GM10266 (cell line): Measurements from ENCODE around the gene SLC25A34.

ENCODE experiments used
- DNase-seq: peaks from one replicate; pipeline ENCODE4 v3.0.0; 2012; ENCODE audit errors: extremely low spot score
- TF ChIP-seq, protein P1 (sequence below): IDR thresholded peaks from 2 replicates; pipeline ENCODE4 v1.5.1; 2012; ENCODE audit warnings: mild to moderate bottlenecking, low read depth; ENCODE audit not compliant: control insufficient read depth, insufficient read depth; ENCODE audit errors: missing control alignments

Gene SLC25A34

DNA sequence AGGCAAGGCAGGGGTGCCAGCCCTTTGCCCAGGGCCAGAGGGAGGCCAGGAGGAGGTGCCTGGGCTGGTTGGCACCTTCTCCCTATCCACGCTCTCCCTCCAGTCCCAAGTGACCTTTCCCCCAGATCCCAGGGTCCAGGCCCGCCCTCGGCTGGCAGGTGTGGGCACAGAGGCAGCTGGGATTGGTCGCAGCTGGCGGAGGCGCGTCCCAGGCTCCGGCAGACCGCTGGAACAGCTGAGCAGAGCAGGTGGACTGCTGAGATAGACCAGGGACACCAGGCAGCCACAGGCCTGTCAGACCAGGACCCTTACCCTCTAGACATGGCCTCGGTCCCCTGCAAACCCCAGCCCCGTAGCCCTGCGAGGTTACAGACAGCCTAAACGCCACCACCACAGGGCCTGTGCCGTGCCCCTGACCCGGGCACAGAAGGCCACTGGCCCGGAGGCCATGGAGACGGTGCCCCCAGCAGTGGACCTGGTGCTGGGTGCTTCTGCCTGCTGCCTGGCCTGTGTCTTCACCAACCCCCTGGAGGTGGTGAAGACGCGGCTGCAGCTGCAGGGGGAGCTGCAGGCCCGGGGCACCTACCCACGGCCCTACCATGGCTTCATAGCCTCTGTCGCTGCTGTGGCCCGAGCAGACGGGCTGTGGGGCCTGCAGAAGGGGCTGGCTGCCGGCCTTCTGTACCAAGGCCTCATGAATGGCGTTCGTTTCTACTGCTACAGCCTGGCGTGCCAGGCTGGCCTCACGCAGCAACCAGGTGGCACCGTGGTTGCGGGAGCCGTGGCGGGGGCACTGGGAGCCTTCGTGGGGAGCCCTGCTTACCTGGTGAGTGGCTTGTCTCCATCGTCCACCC, at the start of gene SLC25A34:
TSS of gene SLC25A34 (plus strand) at position 221 of the 854 bp plus-strand sequence. CDS start at position 449, 228 bp downstream.
- DNase-seq: no peak
- TF ChIP-seq, protein P1, sequence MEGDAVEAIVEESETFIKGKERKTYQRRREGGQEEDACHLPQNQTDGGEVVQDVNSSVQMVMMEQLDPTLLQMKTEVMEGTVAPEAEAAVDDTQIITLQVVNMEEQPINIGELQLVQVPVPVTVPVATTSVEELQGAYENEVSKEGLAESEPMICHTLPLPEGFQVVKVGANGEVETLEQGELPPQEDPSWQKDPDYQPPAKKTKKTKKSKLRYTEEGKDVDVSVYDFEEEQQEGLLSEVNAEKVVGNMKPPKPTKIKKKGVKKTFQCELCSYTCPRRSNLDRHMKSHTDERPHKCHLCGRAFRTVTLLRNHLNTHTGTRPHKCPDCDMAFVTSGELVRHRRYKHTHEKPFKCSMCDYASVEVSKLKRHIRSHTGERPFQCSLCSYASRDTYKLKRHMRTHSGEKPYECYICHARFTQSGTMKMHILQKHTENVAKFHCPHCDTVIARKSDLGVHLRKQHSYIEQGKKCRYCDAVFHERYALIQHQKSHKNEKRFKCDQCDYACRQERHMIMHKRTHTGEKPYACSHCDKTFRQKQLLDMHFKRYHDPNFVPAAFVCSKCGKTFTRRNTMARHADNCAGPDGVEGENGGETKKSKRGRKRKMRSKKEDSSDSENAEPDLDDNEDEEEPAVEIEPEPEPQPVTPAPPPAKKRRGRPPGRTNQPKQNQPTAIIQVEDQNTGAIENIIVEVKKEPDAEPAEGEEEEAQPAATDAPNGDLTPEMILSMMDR: no peak

DNA sequence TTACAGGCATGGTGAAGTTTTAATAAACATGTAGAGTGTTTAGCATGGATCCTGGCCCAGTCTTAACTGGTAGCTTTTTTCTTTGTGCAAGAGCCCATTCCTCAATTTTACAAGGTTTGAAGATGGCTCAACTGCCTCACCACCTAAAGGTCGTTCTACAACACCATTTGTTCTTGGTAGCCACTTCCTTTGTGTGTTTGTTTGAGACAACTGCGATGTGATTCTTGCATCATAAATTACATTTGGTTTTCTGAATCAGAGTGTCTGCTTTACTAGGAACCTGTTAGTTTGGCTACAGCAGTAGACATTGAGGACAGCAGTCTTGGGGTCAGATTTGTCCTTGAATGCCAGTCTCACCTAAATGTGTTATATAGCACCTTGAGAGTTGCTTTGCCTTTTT, 48.6 kb upstream of the SLC25A34 start:
- no peak for DNase-seq
- TF ChIP-seq, protein P1: no peak

DNA sequence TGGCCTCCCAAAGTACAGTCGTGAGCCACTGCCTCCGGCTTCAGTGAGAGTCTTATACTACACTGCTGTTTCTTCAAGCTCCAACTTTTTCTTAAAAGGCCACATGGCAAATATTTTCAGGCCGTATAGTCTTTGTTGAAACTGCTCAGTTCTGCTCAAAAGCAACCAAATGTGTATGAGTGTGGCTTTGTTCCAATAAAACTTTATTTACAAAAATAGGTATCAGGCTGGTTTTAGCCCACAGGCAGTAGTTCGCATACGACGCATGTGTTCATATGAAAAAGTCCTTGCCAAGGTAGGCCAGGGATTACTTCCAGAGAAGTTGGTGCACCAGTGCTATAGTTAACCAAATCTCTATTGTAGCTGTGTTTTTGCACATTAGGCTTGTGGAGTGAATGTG, 45.7 kb upstream of the SLC25A34 start:
- TF ChIP-seq, protein P1: no peak
- DNase-seq: no peak

DNA sequence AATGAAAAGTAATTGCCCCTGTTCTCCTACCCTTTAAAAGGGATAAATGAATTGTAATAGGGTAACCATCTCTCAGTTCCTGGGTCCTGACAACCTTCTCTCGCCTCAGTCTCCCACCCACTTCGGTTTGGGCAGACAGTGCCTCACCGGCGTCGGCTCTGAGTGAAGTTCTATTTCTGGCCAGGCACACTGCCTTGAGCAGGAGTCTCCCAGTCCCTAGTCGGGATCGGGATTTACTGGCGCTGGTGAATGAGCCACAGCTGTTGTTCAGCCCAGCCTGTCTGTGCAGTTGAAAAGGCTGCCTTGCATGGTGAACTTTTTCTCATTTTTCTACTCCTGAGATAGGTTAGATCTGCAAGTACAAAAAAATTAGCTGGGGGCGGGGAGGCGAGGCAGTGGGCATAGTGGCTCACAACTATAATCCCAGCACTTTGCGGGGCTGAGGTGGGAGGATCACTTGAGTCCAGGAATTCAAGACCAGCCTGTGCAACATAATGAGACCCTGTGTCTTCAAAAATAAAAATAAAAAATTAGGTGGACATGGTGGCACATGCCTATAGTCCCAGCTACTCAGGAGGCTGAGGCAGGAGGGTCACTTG, 44.5 kb upstream of the SLC25A34 start:
- TF ChIP-seq, protein P1: no peak
- no peak for DNase-seq

DNA sequence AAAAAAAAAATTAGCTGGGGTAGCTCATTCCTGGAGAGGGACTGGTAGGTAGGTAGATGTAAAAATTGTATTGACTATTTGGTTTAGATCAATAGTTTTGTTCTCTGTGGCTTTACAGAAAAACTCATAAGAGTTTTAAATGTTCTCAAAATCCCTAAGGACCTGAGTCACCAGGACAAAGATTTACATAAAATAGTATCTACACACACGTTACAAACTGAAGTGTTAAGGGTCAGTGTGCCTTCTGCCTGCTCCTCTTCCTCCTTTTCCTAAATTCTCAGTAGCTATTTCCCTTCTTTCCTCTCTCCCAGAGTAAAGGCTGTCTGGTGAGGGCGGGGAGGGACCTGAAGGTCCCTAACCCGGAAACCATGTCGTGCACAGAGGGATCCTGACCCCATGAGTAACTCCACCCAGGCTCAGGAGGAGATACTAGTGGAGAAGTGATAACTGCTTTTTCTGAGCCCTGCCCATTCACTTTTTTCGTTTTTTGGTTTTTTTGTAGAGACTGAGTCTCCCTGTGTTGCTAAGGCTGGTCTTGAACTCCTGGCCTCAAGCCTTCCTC, 43.9 kb upstream of the SLC25A34 start:
- TF ChIP-seq, protein P1: no peak
- DNase-seq: no peak

DNA sequence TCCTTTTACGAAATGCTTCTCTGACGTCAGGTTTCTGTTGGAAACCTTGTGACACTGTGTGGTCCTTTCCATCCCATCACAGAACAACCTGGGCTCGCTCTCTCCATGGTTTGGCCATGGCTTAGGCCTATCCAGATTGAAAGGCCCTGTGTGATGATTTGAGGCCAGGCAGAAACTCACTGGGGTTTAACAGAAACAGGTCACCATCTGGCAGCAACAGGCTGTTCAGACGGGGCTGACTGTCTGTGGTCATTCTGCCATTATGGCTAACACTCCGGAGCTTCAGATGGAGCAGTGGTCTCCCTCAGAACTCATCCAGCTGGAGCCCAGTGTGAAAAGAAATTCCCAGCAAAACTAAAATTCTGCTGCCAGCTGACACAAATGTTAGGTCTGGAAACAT, 42.7 kb upstream of the SLC25A34 start:
- DNase-seq: no peak
- TF ChIP-seq, protein P1: no peak
